Measurements from ENCODE around the gene GALNT16.

- TF ChIP-seq EZH2phosphoT487 (IDR thresholded peaks at IDR 0.05; ENCODE audit: low read length) (no peak), CTCF (IDR thresholded peaks at IDR 0.05; ENCODE audit: low read length) (peak; percentile 51)
Measured at GRCh38 chr14:69260861-69261564, 1.1 kb downstream of the GALNT16 start.

Measured in MM.1S (cell line).